BE2C (cell line): Measurements from ENCODE around the gene SLC30A4.

Source experiments
- DNase-seq: peaks from one replicate; pipeline ENCODE4 v3.0.0-alpha.2; 2020
- H3K27me3 ChIP-seq: fragments of 250-450 bp; sonication (Bioruptor Pico); 2 replicates; pipeline ENCODE4 v1.5.1; 2020; ENCODE audit warnings: mild to moderate bottlenecking
- H3K36me3 ChIP-seq: fragments of 250-450 bp; sonication (Bioruptor Pico); 2 replicates; pipeline ENCODE4 v1.5.1; 2020; ENCODE audit warnings: mild to moderate bottlenecking
- H3K4me1 ChIP-seq: fragments of 250-450 bp; sonication (Bioruptor Pico); 2 replicates; pipeline ENCODE4 v1.5.1; 2020
- H3K4me3 ChIP-seq: 2 replicates; pipeline ENCODE4 v1.5.1; 2011; ENCODE audit warnings: low read depth, low read length
- H3K9me3 ChIP-seq: fragments of 250-450 bp; sonication (Bioruptor Pico); 2 replicates; pipeline ENCODE4 v1.5.1; 2020
- TF ChIP-seq, protein P1 (sequence below): IDR thresholded peaks from 2 replicates; pipeline ENCODE4 v1.5.1; 2012; ENCODE audit warnings: mild to moderate bottlenecking, low read depth, low read length

SLC30A4 gene

DNA sequence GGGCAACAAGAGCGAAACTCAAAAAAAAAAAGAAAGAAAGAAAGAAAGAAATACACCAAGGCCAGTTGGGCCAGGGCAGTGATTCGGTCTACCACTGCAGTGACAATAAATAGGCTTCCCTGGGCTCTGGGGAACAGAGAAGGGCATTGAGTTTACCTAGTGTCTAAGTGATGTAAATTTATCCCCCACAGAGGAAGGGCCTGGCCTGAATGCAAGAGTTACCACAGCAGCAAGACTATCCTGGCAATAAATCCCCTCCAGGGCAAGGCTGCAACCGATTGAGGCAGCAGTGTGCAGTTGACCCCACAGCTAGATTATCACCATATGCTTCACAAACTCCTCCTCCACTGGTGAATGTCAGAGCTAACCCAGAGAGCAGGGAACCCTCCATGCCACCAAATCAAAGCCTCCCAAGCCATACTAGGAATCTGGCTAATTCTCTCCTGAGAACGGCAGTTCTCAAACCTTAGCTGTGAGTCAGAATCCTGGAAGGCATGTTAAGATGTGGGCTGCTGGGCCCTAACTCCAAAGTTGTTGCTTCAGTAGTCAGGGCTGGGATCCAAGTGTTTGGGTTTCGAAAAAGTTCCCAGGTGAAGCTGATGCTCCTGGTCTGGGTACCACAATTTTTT is 79.9 kb downstream of the SLC30A4 start:
- no peaks in the 10 kb centered on the region for H3K36me3 ChIP-seq
- H3K4me3 ChIP-seq = no peak overlapping the region
- H3K4me1 ChIP-seq = no peaks in the 10 kb centered on the region
- no peak for DNase-seq
- no peaks in the 10 kb centered on the region for H3K9me3 ChIP-seq
- H3K27me3 ChIP-seq = no peaks in the 10 kb centered on the region
- TF ChIP-seq, protein P1, sequence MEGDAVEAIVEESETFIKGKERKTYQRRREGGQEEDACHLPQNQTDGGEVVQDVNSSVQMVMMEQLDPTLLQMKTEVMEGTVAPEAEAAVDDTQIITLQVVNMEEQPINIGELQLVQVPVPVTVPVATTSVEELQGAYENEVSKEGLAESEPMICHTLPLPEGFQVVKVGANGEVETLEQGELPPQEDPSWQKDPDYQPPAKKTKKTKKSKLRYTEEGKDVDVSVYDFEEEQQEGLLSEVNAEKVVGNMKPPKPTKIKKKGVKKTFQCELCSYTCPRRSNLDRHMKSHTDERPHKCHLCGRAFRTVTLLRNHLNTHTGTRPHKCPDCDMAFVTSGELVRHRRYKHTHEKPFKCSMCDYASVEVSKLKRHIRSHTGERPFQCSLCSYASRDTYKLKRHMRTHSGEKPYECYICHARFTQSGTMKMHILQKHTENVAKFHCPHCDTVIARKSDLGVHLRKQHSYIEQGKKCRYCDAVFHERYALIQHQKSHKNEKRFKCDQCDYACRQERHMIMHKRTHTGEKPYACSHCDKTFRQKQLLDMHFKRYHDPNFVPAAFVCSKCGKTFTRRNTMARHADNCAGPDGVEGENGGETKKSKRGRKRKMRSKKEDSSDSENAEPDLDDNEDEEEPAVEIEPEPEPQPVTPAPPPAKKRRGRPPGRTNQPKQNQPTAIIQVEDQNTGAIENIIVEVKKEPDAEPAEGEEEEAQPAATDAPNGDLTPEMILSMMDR = no peak

DNA sequence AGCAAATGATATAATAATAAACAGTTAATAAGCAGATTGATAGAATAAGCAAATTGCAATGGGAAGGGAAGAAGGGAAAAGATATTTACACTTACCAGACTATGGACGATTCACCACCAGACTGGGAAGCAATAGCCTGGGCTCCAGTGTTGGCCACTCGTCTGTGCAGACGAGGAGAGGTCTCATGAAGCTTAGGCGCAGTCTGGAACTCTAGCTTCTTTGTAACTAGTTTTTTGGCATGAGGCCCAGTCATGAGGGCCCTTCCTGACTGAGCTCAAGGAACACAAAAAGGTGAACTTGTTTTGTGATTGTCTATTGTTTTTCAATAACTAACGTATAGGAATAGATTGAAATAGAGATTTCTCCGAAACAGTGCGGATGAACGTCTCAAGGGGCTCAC is 80.9 kb downstream of the SLC30A4 start:
- no peaks in the 10 kb centered on the region for H3K4me1 ChIP-seq
- TF ChIP-seq, protein P1 = no peak
- no peaks in the 10 kb centered on the region for H3K36me3 ChIP-seq
- no peak overlapping the region for H3K4me3 ChIP-seq
- H3K9me3 ChIP-seq = no peaks in the 10 kb centered on the region
- H3K27me3 ChIP-seq = no peaks in the 10 kb centered on the region
- DNase-seq = no peak

DNA sequence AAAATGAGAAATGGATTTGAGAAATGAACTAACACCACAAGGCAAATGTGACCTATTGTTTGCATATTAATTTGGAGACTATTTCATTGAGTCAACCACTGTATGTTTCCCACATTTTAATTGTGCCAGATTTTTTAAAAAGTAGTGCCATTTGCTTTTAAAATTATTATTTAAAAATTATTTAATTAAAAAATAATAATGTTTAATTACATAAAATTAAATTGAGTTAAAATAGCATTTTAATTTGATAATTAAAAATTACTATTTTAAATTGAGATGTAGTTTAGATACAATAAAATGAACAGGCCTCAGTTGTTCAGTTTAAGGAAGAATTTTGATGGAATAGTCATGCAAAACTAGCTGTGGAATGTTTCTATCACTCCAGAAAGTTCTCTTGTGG is 81.5 kb downstream of the SLC30A4 start:
- TF ChIP-seq, protein P1 = no peak
- DNase-seq = no peak
- Histone ChIP-seq H3K9me3 (no peaks in the 10 kb centered on the region), H3K27me3 (no peaks in the 10 kb centered on the region), H3K4me1 (no peaks in the 10 kb centered on the region), H3K36me3 (no peaks in the 10 kb centered on the region), H3K4me3 (no peak overlapping the region)

DNA sequence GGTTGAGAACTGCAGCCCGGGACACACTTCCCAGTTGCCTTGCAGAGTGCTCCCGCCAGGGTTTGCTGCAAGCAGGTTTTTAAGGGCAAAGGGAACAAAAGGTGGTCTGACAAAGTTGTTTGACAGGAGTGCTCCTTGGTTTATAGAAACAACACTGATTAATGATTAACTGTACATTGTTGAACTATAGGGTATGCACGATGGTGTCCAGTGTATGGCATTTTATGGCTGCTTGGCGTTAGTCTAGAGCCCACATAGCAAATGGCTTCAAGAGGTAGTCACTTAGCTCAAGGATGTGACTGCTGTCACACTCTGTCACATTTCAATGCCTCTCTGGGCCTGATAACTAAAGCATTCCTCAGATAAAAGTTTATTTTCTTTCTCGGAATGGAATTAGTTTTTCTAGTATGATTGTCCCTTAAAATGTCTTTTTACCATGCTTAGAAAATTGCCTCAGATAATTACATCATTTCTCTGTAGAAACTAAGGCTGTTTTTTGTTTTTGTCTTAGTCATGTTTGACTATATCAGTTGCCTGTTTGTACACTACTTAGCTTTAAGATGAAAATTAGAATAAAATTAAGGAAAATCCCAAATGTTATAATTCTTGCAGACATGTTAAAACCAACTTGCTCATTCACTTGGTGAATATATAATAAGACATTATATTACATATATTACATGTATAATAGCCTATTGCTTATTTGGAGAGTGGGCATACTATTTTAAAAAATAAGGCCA is 82.9 kb downstream of the SLC30A4 start:
- Histone ChIP-seq H3K27me3 (no peaks in the 10 kb centered on the region), H3K9me3 (no peaks in the 10 kb centered on the region), H3K36me3 (no peaks in the 10 kb centered on the region), H3K4me1 (no peaks in the 10 kb centered on the region), H3K4me3 (no peak overlapping the region)
- DNase-seq = no peak
- TF ChIP-seq, protein P1 = no peak

DNA sequence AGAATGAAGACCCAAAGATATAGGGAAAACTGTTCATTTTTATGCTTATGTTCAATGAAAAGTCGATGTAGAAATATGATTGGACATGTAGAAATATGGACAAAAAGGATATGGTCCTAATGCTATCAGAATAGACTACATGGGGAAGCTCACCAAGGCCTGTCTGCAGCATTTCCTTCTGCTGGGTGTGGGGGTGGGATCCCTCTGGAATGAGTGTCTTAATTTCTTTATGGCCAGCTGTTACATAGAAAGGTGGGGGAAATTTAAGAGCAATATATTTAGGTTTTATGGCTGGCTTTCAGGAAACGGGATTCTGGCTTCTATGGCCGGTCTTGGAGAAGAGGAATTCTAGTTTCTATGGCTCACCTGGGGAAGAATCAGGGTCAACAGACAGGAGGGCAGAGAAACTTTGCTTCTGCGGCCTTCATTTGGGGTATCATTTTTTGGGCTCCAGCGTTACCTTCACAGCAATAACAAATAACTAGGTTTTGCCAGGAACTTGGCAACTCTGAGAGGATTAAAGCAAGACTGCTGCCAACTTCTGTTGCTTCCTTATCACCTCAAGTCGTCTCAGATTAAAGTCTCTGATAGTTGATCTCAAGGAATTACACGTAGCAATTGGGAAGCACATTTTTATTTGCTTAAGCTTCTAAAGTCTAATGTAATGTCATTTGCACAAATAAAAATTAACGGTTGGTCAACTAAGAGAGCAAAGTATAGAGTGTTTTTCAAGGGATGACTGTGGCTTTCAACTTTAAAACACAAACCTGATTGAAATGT is 87.2 kb downstream of the SLC30A4 start:
- Histone ChIP-seq H3K9me3 (no peaks in the 10 kb centered on the region), H3K27me3 (peaks cover 5% of the 10 kb centered on the region; the same call in 1 of the 2 replicates), H3K36me3 (no peaks in the 10 kb centered on the region), H3K4me3 (no peak overlapping the region), H3K4me1 (no peaks in the 10 kb centered on the region)
- TF ChIP-seq, protein P1 = no peak
- DNase-seq = no peak
